Measurements from ENCODE around the gene LGI1. TPM values are rescaled to one million over a fixed set of nuclear protein-coding genes. Genes with fewer than 3 reads are reported as not detected.

The LGI1 gene
- total RNA-seq, 1 donor from 2014 or later = 0.26 TPM

- DNase-seq (ENCODE audit: low spot score) = no peak
- TF ChIP-seq, protein P1, sequence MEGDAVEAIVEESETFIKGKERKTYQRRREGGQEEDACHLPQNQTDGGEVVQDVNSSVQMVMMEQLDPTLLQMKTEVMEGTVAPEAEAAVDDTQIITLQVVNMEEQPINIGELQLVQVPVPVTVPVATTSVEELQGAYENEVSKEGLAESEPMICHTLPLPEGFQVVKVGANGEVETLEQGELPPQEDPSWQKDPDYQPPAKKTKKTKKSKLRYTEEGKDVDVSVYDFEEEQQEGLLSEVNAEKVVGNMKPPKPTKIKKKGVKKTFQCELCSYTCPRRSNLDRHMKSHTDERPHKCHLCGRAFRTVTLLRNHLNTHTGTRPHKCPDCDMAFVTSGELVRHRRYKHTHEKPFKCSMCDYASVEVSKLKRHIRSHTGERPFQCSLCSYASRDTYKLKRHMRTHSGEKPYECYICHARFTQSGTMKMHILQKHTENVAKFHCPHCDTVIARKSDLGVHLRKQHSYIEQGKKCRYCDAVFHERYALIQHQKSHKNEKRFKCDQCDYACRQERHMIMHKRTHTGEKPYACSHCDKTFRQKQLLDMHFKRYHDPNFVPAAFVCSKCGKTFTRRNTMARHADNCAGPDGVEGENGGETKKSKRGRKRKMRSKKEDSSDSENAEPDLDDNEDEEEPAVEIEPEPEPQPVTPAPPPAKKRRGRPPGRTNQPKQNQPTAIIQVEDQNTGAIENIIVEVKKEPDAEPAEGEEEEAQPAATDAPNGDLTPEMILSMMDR (IDR thresholded peaks at IDR 0.05; ENCODE audit: unreplicated experiment) = no peak
- H3K36me3 Mint-ChIP-seq (ENCODE audit: low read depth, unreplicated experiment) = no peaks in the 10 kb centered on the region
- no peak overlapping the region for H3K4me3 Mint-ChIP-seq (ENCODE audit: unreplicated experiment)
- H3K4me1 Mint-ChIP-seq (ENCODE audit: unreplicated experiment) = peaks cover 19% of the 10 kb centered on the region
- no peaks in the 10 kb centered on the region for H3K9me3 Mint-ChIP-seq (ENCODE audit: unreplicated experiment)
- H3K27me3 Mint-ChIP-seq (ENCODE audit: unreplicated experiment) = no peaks in the 10 kb centered on the region
- H3K27ac Mint-ChIP-seq (ENCODE audit: unreplicated experiment) = no peak overlapping the region
These were observed 3.0 kb upstream of the LGI1 start for GRCh38 chr10:93754761-93755160.

- Mint-ChIP-seq H3K27me3 (ENCODE audit: unreplicated experiment) (no peaks in the 10 kb centered on the region), H3K9me3 (ENCODE audit: unreplicated experiment) (no peaks in the 10 kb centered on the region), H3K4me3 (ENCODE audit: unreplicated experiment) (no peak overlapping the region), H3K4me1 (ENCODE audit: unreplicated experiment) (peaks cover 19% of the 10 kb centered on the region), H3K36me3 (ENCODE audit: low read depth, unreplicated experiment) (no peaks in the 10 kb centered on the region), H3K27ac (ENCODE audit: unreplicated experiment) (no peak overlapping the region)
- TF ChIP-seq, protein P1 (IDR thresholded peaks at IDR 0.05; ENCODE audit: unreplicated experiment) = no peak
- no peak for DNase-seq (ENCODE audit: low spot score)
These were observed 2.2 kb upstream of the LGI1 start for GRCh38 chr10:93755443-93756116.

GRCh38 chr10:93756118-93756517 is 1.6 kb upstream of the LGI1 start:
- H3K27ac Mint-ChIP-seq (ENCODE audit: unreplicated experiment) = no peak overlapping the region
- TF ChIP-seq, protein P1 (IDR thresholded peaks at IDR 0.05; ENCODE audit: unreplicated experiment) = no peak
- no peak for DNase-seq (ENCODE audit: low spot score)
- no peaks in the 10 kb centered on the region for H3K9me3 Mint-ChIP-seq (ENCODE audit: unreplicated experiment)
- no peaks in the 10 kb centered on the region for H3K27me3 Mint-ChIP-seq (ENCODE audit: unreplicated experiment)
- H3K4me1 Mint-ChIP-seq (ENCODE audit: unreplicated experiment) = peaks cover 19% of the 10 kb centered on the region
- H3K36me3 Mint-ChIP-seq (ENCODE audit: low read depth, unreplicated experiment) = no peaks in the 10 kb centered on the region
- H3K4me3 Mint-ChIP-seq (ENCODE audit: unreplicated experiment) = no peak overlapping the region

DNA sequence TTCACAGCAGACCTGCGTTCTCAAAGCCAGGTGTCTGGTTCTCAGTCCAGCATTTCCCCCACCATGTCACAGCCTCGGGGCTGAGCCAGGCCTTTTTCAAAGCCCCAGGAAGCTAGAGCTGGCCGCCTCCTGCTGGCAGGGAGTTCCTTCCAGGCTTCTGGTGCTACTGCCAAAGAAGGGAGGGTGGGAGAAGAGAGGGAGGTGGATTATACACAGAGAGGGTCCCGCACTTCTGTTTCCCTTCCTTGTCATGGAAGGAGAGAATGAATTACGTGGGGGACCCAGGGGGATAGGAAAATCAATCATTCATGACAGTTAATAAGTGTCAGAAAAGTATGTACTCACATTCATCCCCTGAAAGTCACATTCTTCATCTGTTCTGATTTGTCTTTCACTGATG is 600 bp upstream of the LGI1 start:
- H3K27me3 Mint-ChIP-seq (ENCODE audit: unreplicated experiment) = no peaks in the 10 kb centered on the region

DNA sequence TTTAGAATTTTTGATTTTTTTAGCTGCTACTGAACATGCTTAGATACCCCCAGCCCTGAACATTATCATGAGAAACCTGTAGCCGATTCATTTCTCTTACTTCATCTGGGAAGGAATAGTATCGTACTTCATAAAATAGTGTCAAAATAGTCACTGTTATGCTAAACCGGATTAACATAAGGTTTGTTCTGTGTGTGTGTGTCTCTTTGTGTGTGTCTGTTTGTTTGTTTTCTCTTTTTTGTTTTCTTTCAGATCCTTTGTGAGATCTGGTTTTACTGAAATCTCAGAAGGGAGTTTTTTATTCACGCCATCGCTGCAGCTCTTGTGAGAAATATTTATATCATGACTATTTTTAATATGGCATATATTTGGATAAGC is 761 bp downstream of the LGI1 start:
- peaks cover 14% of the 10 kb centered on the region for H3K4me1 Mint-ChIP-seq (ENCODE audit: unreplicated experiment)
- no peak overlapping the region for H3K27ac Mint-ChIP-seq (ENCODE audit: unreplicated experiment)
- no peaks in the 10 kb centered on the region for H3K9me3 Mint-ChIP-seq (ENCODE audit: unreplicated experiment)
- H3K36me3 Mint-ChIP-seq (ENCODE audit: low read depth, unreplicated experiment) = no peaks in the 10 kb centered on the region
- H3K4me3 Mint-ChIP-seq (ENCODE audit: unreplicated experiment) = no peak overlapping the region
- no peaks in the 10 kb centered on the region for H3K27me3 Mint-ChIP-seq (ENCODE audit: unreplicated experiment)
- no peak for DNase-seq (ENCODE audit: low spot score)
- TF ChIP-seq, protein P1 (IDR thresholded peaks at IDR 0.05; ENCODE audit: unreplicated experiment) = no peak

More for the DNA sequence above, 600 bp upstream of the LGI1 start:
- Mint-ChIP-seq H3K36me3 (ENCODE audit: low read depth, unreplicated experiment) (no peaks in the 10 kb centered on the region), H3K9me3 (ENCODE audit: unreplicated experiment) (no peaks in the 10 kb centered on the region), H3K4me1 (ENCODE audit: unreplicated experiment) (peaks cover 14% of the 10 kb centered on the region), H3K4me3 (ENCODE audit: unreplicated experiment) (no peak overlapping the region), H3K27ac (ENCODE audit: unreplicated experiment) (no peak overlapping the region)
- peak; percentile 10 for DNase-seq (ENCODE audit: low spot score)
- TF ChIP-seq, protein P1 (IDR thresholded peaks at IDR 0.05; ENCODE audit: unreplicated experiment) = no peak
